Measurements from ENCODE around the gene GJC3. TPM values are rescaled to one million over a fixed set of nuclear protein-coding genes. Genes with fewer than 3 reads are reported as not detected.

Gene GJC3
- total and polyA plus RNA-seq, 2 of the 13 experiments (the other 11 are each of a cell fraction or from before 2014, with no cell fraction given) = 0.75 to 1.4 TPM

DNA sequence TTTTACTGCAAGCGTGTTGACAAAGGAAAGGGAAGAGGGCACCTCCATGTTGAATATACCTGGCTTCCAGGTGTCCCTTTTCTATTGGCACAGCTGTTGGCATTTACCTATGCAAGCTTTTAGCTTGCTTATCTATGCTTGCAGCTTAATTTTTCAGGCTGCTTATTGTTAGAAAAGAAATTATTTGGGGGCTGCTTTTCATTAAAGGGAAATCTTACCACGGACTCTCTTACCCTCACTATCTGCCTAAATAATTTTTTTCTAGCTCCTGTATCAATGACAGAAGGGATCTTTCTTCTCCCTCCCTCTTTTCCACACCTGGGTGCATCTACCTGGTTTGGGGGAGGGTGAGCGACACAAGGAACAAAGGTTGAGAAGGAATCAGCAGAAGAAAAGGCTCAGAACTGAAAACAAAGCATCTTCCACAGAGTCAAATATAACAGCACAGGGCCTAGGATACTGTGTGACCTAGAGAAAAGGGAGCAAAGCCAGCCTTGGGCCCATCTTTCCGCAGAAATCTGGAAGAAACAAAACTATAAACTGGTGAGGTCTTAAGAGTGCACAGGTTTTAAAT, 15.2 kb upstream of the GJC3 start:
- H3K79me2 ChIP-seq (ENCODE audit: insufficient read depth, low read length) = no peaks in the 10 kb centered on the region
- H3K9ac ChIP-seq (ENCODE audit: insufficient read depth, low read depth, low read length) = no peak overlapping the region
- POLR2A ChIA-PET = interaction anchor here (1.3 kb wide), 1 partner anchor 31 kb away, joined by 5 read pairs; the partner anchor contains the start of gene AZGP1
- H3K36me3 ChIP-seq (replicated peaks in 1 of 2; ENCODE audit: control insufficient read depth in 1 of 2, insufficient read depth in 2 of 2, low read length in 2 of 2) = no peaks in the 10 kb centered on the region
- H3K4me2 ChIP-seq (ENCODE audit: low read depth, low read length) = no peak overlapping the region
- no peaks in the 10 kb centered on the region for H3K27me3 ChIP-seq (ENCODE audit: control insufficient read depth in 1 of 2, insufficient read depth in 2 of 2, low read length in 2 of 2)
- TF ChIP-seq ZNF547 (CRISPR knock-in tag; IDR thresholded peaks at IDR 0.05) (no peak), FLYWCH1 (CRISPR knock-in tag; IDR thresholded peaks at IDR 0.05) (no peak), MIER3 (CRISPR knock-in tag; IDR thresholded peaks at IDR 0.05; ENCODE audit: borderline replicate concordance) (no peak), ZNF468 (CRISPR knock-in tag; IDR thresholded peaks at IDR 0.05) (no peak), ZNF136 (CRISPR knock-in tag; IDR thresholded peaks at IDR 0.05; ENCODE audit: low read depth) (no peak)
- TF ChIP-seq, protein P1, sequence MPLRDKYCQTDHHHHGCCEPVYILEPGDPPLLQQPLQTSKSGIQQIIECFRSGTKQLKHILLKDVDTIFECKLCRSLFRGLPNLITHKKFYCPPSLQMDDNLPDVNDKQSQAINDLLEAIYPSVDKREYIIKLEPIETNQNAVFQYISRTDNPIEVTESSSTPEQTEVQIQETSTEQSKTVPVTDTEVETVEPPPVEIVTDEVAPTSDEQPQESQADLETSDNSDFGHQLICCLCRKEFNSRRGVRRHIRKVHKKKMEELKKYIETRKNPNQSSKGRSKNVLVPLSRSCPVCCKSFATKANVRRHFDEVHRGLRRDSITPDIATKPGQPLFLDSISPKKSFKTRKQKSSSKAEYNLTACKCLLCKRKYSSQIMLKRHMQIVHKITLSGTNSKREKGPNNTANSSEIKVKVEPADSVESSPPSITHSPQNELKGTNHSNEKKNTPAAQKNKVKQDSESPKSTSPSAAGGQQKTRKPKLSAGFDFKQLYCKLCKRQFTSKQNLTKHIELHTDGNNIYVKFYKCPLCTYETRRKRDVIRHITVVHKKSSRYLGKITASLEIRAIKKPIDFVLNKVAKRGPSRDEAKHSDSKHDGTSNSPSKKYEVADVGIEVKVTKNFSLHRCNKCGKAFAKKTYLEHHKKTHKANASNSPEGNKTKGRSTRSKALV (CRISPR knock-in tag; IDR thresholded peaks at IDR 0.05) = no peak
- CTCF ChIA-PET (ENCODE audit: low intra/inter-chr PET ratio, low total read pairs) = no interaction called here
- peaks cover 13% of the 10 kb centered on the region for H3K4me1 ChIP-seq (ENCODE audit: insufficient read depth, low read length)
- in situ Hi-C loops (cut with HindIII; ENCODE audit: extremely low pct_ligation_motif_present, low pct_unique_long_range_greater_than_20kb) (no loop called here), intact Hi-C loops (cut with micrococcal nuclease; ENCODE audit: unreplicated experiment) (no loop called here)
- ATAC-seq = no peak
- BruUV-seq (replicated peaks) = no TSS peak
- no peak for DNase-seq (ENCODE audit: low spot score)
- no peak overlapping the region for H3K4me3 ChIP-seq (replicated peaks in 1 of 3; ENCODE audit: insufficient read depth in 1 of 3, low read depth in 2 of 3, low read length in 3 of 3)
- no peaks in the 10 kb centered on the region for H4K20me1 ChIP-seq (ENCODE audit: insufficient read depth, low read length)
- H2AFZ ChIP-seq (ENCODE audit: low read length) = no peak overlapping the region
- no peak for FAIRE-seq
- H3K27ac ChIP-seq (ENCODE audit: extremely low read length, insufficient read depth, low read length) = no peak overlapping the region
- 77% methylated on average over 4 of the region's 4 CpGs for WGBS (ENCODE audit: low lambda C conversion rate)
- H3K9me3 ChIP-seq (ENCODE audit: low read length) = no peaks in the 10 kb centered on the region

Data from HepG2 (cell line).